ENCODE data around the gene CHST13. TPM values are rescaled to one million over a fixed set of nuclear protein-coding genes. Genes with fewer than 3 reads are reported as not detected.
"Not testable (repeated sequence)": the region's sequence is repeated elsewhere in the genome, so short reads cannot be mapped to it uniquely, and the experiment has no call there.

The CHST13 gene
- total RNA-seq, 2 experiments from 2014 or later = not detected

DNA sequence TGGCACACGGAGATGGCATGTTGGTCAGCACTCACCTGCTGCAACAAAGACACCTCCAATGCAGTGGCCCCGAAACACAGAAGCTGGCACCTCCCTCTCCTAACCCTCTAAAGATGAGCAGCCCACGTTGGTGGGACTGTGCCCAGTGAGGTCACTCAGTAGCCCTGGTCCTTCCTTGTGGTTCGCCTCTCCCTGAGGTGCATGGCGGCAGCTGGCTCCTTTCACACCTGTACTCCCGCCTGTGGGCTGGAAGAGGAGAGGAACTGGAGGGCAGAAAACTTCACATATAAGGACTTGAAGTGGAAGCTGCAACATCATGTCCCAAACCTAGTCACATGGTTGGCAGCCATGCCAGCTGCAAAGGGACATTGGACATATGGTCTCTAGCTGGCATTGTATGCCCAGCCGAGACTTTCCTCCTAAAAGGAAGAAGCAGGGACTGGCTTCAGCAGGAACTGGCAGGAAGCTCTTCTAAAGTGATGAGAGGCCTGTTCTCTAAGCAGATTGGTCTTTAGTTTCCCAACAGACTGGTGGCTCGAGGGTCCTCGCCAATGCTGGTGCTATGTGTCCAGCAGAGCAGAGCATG, 45.5 kb downstream of the CHST13 start:
- POLR2A ChIA-PET = no interaction called here
- Mint-ChIP-seq H3K36me3 (no peaks in the 10 kb centered on the region), H3K27me3 (peaks cover 12% of the 10 kb centered on the region), H3K4me3 (no peak overlapping the region), H3K27ac (no peak overlapping the region), H3K4me1 (ENCODE audit: low read depth) (no peaks in the 10 kb centered on the region), H3K9me3 (no peaks in the 10 kb centered on the region)
- no peak for DNase-seq
- intact Hi-C loops (cut with micrococcal nuclease) = no loop called here
- CTCF ChIA-PET = no interaction called here

DNA sequence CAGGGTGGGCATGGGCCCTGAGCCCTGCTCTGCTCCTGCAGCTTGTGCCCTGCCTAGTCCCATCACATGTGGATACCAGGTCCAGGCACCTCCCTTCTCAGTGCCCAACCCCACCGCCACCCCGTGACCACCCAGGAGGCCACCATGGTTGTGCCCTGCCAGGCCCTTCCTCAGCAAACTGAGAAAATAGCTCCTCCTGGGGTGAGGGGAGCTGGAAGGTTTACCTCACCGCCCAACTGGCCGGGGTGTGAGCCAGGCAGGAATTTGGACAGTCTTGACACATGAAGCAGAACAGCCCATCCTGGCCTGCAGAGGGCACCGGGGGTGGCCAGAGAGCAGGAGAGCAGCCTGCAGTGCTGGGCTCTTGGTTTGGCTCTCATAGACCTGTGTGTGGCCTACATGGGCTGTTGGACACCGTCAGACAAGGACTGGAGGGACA, 46.2 kb downstream of the CHST13 start:
- no peaks in the 10 kb centered on the region for H3K9me3 Mint-ChIP-seq
- peaks cover 10% of the 10 kb centered on the region for H3K27me3 Mint-ChIP-seq
- no peaks in the 10 kb centered on the region for H3K36me3 Mint-ChIP-seq
- POLR2A ChIA-PET = no interaction called here
- no peak overlapping the region for H3K4me3 Mint-ChIP-seq
- intact Hi-C loops (cut with micrococcal nuclease) = no loop called here
- DNase-seq = no peak
- H3K4me1 Mint-ChIP-seq (ENCODE audit: low read depth) = no peaks in the 10 kb centered on the region
- H3K27ac Mint-ChIP-seq = no peak overlapping the region
- CTCF ChIA-PET = no interaction called here

DNA sequence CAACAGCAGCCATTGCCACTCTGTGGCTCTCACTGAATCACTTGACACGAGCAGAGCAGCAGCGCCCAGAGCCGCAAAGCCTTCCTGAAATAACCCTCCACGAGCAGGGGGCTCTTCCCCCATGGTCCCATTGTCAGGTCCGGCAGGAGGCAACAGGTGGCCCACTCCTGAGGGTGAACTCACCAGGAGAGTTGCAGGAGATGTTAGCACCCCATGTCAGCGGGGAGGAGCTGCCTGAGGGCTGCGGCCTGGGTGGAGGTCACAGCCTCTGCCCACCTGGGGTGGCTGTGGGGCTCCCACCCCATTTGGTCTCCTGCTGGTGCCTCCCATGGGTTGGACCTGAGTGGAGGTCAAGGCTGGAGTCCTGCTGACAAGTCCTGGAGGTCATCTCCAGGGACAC, 47.1 kb downstream of the CHST13 start:
- POLR2A ChIA-PET = no interaction called here
- no peaks in the 10 kb centered on the region for H3K4me1 Mint-ChIP-seq (ENCODE audit: low read depth)
- H3K4me3 Mint-ChIP-seq = no peak overlapping the region
- H3K36me3 Mint-ChIP-seq = no peaks in the 10 kb centered on the region
- H3K27ac Mint-ChIP-seq = no peak overlapping the region
- CTCF ChIA-PET = no interaction called here
- intact Hi-C loops (cut with micrococcal nuclease) = no loop called here
- no peak for DNase-seq
- H3K27me3 Mint-ChIP-seq = peaks cover 6% of the 10 kb centered on the region
- H3K9me3 Mint-ChIP-seq = no peaks in the 10 kb centered on the region

DNA sequence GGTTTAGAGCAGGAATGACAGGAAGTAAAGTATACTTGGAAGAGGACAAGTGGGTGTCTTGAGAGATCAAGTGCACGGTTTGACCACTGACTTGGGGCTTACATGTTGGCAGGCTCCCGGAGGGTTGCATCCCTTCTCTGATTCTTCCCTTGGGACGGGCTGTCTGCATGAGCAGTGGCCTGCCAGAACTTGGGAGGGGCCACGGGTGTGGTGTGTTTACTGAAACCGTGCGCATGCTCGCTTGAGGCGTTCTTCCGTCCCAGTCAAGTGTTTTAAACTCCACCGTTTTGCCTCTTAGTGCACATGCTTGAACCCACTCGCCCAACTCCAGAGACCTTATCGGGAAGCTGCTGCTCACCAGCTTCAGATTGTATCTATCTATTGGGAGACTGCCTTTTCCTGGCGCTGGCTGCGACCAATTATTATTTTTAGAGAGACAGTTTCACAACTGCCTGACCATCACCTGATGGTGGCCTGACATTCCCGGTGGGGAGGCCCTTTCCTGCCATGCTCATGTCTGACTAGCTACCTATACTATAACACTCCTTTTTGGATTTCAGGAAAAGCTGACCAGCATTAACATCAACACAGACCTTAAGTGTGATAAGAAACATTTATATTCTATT, 49.6 kb downstream of the CHST13 start:
- ChIA-PET CTCF (no interaction called here), POLR2A (no interaction called here)
- Mint-ChIP-seq H3K27me3 (peaks cover 8% of the 10 kb centered on the region), H3K27ac (no peak overlapping the region), H3K36me3 (no peaks in the 10 kb centered on the region), H3K4me3 (no peak overlapping the region), H3K9me3 (no peaks in the 10 kb centered on the region), H3K4me1 (ENCODE audit: low read depth) (no peaks in the 10 kb centered on the region)
- no peak for DNase-seq
- intact Hi-C loops (cut with micrococcal nuclease) = no loop called here

DNA sequence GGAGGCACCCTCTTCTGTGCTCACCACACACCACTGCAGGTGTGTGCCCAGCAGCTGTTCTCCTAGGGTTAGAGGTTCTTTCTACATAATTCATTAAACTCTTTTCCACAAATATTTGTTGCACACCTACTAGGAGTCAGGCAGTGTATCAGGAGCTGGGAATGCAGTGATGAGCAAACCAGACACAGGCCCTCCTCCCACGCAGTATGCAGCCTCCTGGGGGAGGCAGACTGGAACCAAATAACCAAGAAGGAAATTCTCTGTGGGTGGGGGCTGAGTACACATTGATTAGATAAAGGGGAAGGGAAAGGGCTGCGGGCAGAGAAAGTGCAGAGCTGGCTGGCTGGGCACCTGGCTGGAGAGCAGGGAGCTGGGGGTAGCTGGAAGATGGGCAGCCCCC, 53.3 kb downstream of the CHST13 start:
- H3K27me3 Mint-ChIP-seq = peaks cover 16% of the 10 kb centered on the region
- no peaks in the 10 kb centered on the region for H3K4me1 Mint-ChIP-seq (ENCODE audit: low read depth)
- H3K4me3 Mint-ChIP-seq = no peak overlapping the region
- H3K9me3 Mint-ChIP-seq = no peaks in the 10 kb centered on the region
- CTCF ChIA-PET = no interaction called here
- POLR2A ChIA-PET = no interaction called here
- no peaks in the 10 kb centered on the region for H3K36me3 Mint-ChIP-seq
- no peak for DNase-seq
- intact Hi-C loops (cut with micrococcal nuclease) = no loop called here
- H3K27ac Mint-ChIP-seq = no peak overlapping the region

DNA sequence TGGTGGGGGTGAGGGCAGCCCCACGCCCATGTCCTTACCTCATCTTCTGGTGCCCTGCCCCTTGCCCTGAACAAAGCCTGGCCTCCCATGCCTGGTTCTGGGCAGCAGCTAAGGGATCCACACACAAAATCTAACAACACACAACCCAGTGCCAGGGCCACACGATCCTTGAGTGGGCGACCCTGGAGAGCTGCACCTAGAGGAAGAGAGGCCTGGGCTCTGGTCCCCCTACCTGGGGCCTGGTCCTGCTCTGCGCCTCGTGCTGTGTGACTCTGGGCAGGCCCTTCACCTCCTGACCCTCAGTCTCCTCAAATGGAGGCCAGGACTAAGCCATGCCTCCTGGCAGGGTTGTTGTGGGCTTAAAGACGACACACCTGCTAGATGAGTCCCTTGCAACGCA, 54.7 kb downstream of the CHST13 start:
- peaks cover 16% of the 10 kb centered on the region for H3K27me3 Mint-ChIP-seq
- CTCF ChIA-PET = no interaction called here

DNA sequence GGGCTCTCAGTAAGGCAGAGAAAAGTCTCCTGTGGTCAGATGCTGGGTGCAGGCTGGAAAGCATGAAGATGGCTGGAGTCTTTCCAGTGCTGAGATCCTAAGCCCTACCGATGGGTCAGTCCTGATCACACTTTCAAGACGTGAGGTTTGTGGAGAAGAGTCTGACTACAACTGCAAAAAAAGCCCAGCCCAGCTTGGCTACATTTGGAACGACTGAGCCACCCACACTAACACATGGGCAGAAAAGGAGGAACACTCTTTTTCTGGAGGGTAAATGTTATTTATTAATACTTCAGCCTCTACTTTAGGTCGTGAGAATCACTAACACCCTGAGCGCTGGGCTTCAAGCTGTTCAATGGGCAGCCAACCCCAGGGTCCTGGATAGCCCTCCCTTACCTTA, 56.8 kb downstream of the CHST13 start:
- Mint-ChIP-seq H3K4me3 (no peak overlapping the region), H3K9me3 (no peaks in the 10 kb centered on the region), H3K27me3 (peaks cover 16% of the 10 kb centered on the region), H3K27ac (no peak overlapping the region), H3K4me1 (ENCODE audit: low read depth) (no peaks in the 10 kb centered on the region), H3K36me3 (no peaks in the 10 kb centered on the region)
- intact Hi-C loops (cut with micrococcal nuclease) = no loop called here
- no peak for DNase-seq
- CTCF ChIA-PET = no interaction called here
- POLR2A ChIA-PET = no interaction called here

More for the DNA sequence above, 54.7 kb downstream of the CHST13 start:
- Mint-ChIP-seq H3K9me3 (no peaks in the 10 kb centered on the region), H3K36me3 (no peaks in the 10 kb centered on the region), H3K4me3 (no peak overlapping the region), H3K4me1 (ENCODE audit: low read depth) (no peaks in the 10 kb centered on the region), H3K27ac (no peak overlapping the region)
- intact Hi-C loops (cut with micrococcal nuclease) = no loop called here
- POLR2A ChIA-PET = no interaction called here
- no peak for DNase-seq

DNA sequence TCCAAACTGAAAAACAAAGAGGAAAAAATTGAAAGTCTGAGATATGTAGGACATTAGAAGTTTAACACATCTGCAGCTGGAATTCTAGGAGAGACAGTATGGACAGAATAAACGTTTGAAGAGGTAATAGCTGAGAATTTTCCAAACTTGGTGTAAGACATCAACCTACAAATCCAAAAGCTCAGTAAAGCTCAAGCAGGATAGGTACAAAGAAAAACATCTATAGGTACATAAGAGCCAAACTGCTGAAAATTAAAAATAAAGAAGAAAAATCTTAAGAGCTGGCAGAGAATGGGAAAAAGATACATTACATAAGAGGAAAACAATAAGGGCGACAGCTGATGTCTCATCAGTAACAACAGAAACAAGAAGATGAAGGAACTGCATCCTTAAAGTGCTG, 57.6 kb downstream of the CHST13 start:
- Mint-ChIP-seq H3K27me3 (peaks cover 15% of the 10 kb centered on the region), H3K4me3 (no peak overlapping the region), H3K9me3 (no peaks in the 10 kb centered on the region), H3K4me1 (ENCODE audit: low read depth) (no peaks in the 10 kb centered on the region), H3K36me3 (no peaks in the 10 kb centered on the region), H3K27ac (no peak overlapping the region)
- no peak for DNase-seq
- intact Hi-C loops (cut with micrococcal nuclease) = no loop called here
- CTCF ChIA-PET = no interaction called here
- POLR2A ChIA-PET = no interaction called here

DNA sequence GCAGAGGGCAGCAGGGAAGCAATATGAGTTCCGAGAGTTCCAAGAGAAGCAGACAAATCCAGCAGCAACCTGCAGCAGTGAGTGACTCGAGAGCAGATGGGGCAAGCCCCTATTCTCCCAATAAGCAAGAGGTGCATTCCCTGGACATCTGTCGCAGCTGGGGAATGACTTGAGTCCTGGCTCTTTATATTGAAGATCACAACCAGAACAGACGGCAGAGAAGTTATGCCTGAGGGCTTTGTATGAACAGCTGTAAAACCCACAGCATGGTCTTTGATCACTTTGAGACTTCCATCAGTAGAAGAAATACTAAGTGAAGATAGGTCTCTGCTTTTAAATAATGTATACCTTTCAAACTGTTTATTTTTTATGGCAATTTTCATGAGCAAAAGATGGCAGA, 58.4 kb downstream of the CHST13 start:
- Mint-ChIP-seq H3K36me3 (no peaks in the 10 kb centered on the region), H3K27me3 (peaks cover 12% of the 10 kb centered on the region), H3K27ac (no peak overlapping the region), H3K9me3 (no peaks in the 10 kb centered on the region), H3K4me3 (no peak overlapping the region), H3K4me1 (ENCODE audit: low read depth) (no peaks in the 10 kb centered on the region)
- ChIA-PET CTCF (no interaction called here), POLR2A (no interaction called here)
- no peak for DNase-seq
- intact Hi-C loops (cut with micrococcal nuclease) = no loop called here

DNA sequence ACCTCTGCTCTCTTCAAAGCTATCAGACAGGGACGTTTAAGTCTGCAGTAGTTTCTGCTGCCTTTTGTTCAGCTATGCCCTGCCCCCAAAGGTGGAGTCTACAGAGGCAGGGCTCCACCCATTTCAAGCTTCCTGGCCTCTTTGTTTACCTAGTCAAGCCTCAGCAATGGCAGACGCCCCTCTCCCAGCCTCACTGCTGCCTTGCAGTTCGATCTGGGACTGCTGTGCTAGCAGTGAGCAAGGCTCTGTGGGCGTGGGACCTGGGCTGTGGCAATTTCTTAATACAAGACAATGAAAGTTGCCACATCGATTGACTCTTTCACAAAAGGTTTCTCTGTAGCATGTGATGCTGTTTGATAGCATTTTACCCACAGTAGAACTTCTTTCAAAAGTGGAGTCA, 67.6 kb downstream of the CHST13 start:
- CTCF ChIA-PET; POLR2A ChIA-PET; H3K36me3 Mint-ChIP-seq; intact Hi-C loops (cut with micrococcal nuclease); H3K27ac Mint-ChIP-seq; DNase-seq; H3K4me1 Mint-ChIP-seq (ENCODE audit: low read depth); H3K9me3 Mint-ChIP-seq; H3K4me3 Mint-ChIP-seq: not testable (repeated sequence)
- H3K27me3 Mint-ChIP-seq = peaks cover 15% of the 10 kb centered on the region

Other genes starting within 250 kb of the CHST13 start
- gene KLF15, start 166.7 kb upstream of the CHST13 start, total RNA-seq = under 1 TPM; 0.40 to 0.46 TPM
- not detected for gene CFAP100, start 129.2 kb upstream of the CHST13 start, total RNA-seq
- 10 to 100 TPM; 18.2 to 19.1 TPM for gene ZXDC, start 48.3 kb upstream of the CHST13 start, total RNA-seq
- gene UROC1, start 6.4 kb upstream of the CHST13 start, total RNA-seq = not detected
- gene C3orf22, start 34.8 kb downstream of the CHST13 start, total RNA-seq = not detected
- 1 to 10 TPM; 1.3 to 2.0 TPM for gene TXNRD3, start 131.0 kb downstream of the CHST13 start, total RNA-seq
- 10 to 100 TPM; 12.7 to 13.1 TPM for gene CHCHD6, start 180.1 kb downstream of the CHST13 start, total RNA-seq

All from activated CD4-positive, alpha-beta memory T cell treated with anti-CD3 and anti-CD28 coated beads for 36 hours (primary cell).